Stimulated activated naive CD4-positive, alpha-beta T cell treated with Interleukin-2 at 50 U/mL for 16 hours (primary cell): Measurements from ENCODE around the gene KIAA1755.
A peak's percentile ranks its signal among the peaks of the same experiment; 100 is the strongest.

ENCODE experiments used
- DNase-seq: peaks from one replicate; lab custom pipeline; 2025; lab: John Stamatoyannopoulos, UW

The KIAA1755 gene

DNA sequence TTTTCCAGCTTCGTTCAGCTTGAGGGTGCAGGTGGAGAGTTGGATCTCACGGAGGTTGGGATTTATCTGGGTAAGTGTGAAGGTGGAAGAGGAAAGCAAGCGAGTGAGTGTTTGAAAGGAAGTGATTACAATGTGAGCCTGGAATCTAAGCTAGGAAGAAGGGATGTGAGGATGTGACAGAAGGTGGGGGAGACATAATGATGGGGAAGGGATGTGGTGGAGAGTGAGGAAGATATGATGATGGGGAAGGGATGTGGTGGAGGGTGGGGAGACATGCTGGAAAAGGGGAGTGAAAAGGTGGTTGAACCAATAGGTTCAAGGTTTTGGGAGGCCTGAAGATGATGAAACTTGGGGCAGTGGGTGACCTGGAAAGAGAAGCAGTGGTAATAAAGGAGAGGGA lies 23.2 kb downstream of the KIAA1755 start:
- DNase-seq = no peak

GRCh38 chr20:38231531-38232121 lies 28.9 kb downstream of the KIAA1755 start:
- DNase-seq = no peak

GRCh38 chr20:38230957-38231526 lies 29.5 kb downstream of the KIAA1755 start:
- DNase-seq = no peak

- no peak for DNase-seq
Measured at GRCh38 chr20:38230253-38230551, 30.3 kb downstream of the KIAA1755 start.

- no peak for DNase-seq
Measured at GRCh38 chr20:38229376-38230252, 30.9 kb downstream of the KIAA1755 start.

GRCh38 chr20:38228436-38228835 lies 32.1 kb downstream of the KIAA1755 start:
- no peak for DNase-seq

GRCh38 chr20:38227420-38228360 lies 32.8 kb downstream of the KIAA1755 start:
- DNase-seq = no peak

GRCh38 chr20:38226553-38226952 lies 34.0 kb downstream of the KIAA1755 start:
- no peak for DNase-seq

- DNase-seq = no peak
Measured at GRCh38 chr20:38225900-38226263, 34.7 kb downstream of the KIAA1755 start.

GRCh38 chr20:38225240-38225899 lies 35.2 kb downstream of the KIAA1755 start:
- no peak for DNase-seq

DNA sequence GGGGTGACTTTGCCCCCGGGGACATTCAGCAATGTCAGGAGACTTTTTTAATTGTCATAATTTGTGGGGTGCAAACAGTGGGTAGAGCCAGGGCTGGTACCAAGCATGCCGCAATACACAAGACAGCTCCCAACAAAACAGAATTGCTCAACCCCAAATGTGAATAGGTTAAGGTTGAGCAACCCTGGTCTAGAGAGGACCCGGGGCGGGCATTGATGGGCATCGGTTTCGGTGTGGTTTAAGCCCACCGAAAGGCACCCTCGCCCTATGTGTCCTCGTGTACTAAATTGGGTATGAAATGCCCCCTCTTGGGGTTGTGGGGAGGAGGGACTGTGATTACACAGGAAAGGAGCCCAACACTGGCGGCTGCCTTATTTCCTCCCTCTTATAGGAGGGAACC lies 36.0 kb downstream of the KIAA1755 start:
- no peak for DNase-seq

GRCh38 chr20:38223743-38224100 lies 36.8 kb downstream of the KIAA1755 start:
- DNase-seq = no peak

- DNase-seq = no peak
Measured at GRCh38 chr20:38222923-38223742, 37.4 kb downstream of the KIAA1755 start.

DNA sequence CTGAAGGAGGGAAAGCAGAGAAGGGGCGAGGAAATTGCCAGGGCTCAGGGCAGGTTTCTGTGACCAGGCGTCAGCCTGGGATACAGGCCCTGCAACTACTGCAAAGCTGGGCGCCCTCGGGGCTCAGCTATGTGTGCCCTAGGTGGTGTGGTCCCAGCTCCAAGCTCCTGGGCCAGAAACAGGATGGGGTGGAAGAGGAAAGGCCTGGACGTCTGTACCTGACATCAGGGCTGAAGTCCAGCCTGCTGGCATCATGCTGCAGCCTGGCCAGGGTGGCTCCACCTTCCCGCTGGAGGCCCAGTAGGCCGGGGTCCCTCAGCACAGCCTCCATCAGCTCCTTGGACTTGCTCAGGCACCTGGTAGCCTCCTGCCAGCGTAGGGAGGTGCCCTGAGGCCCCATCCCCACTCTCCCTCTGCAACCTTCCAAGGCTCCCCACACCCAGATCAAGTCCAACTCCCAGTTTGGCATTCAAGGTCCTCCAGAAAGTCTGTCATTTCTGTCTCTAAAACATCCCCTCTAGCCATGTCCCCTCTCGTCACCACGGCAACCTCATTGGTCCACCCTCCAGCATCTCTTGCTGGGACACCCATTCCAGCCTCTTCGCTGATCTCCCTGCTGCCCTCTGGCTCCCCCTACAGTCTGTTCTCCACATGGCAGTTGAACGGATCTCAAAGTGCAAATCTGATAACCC lies 38.2 kb downstream of the KIAA1755 start:
- DNase-seq = peak; percentile 35

GRCh38 chr20:38221119-38221589 lies 39.4 kb downstream of the KIAA1755 start:
- DNase-seq = peak; percentile 58

DNA sequence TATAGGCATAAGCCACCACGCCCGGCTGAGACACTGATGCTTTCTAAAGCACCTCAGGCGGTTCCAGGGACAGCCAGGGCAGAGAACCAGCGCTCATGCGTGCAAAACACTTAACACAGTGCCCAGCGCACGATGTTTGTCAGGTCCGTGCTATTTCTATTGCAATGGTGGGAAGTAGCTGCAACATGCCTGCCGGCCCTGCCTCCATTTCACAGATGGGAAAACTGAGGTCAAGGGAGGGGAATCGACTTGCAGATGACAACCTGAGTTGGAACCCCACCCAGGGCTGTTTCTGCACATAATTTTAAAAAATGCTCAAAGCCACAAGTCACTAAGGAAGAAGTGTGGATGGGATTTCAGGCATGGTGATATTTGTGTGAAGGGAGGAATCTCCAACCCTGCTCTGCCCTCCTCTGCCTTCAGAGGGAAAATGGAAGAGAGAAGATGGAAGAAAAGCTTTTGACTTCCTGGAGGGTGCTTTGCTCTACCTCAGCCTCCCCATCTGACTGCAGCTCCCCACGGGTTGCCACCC lies 39.9 kb downstream of the KIAA1755 start:
- no peak for DNase-seq

GRCh38 chr20:38219006-38219950 lies 41.3 kb downstream of the KIAA1755 start:
- no peak for DNase-seq

DNA sequence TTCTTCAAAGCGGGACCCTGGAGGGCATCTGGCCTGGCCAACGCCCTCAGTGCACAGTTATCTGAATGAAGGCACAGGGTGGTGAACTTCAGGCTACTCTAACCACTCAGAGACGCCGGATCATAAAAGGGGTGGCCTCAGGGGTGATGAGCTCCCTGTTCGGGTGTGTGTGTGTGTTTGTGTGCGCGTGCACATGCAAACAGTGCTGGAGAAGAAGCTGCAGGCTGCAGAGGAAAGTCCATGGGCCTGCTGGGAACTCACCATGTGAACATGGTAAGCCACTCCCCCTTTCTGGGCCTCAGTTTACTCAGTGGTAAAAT lies 42.0 kb downstream of the KIAA1755 start:
- DNase-seq = no peak
